ENCODE data around the gene AFF1.
"Not testable (repeated sequence)": the region's sequence is repeated elsewhere in the genome, so short reads cannot be mapped to it uniquely, and the experiment has no call there.

The AFF1 gene

GRCh38 chr4:86974551-86974994 is 39.8 kb downstream of the AFF1 start:
- no peak for DNase-seq (ENCODE audit: insufficient read length, low spot score)
- no peak for FAIRE-seq

- no peak for FAIRE-seq
These were observed 41.1 kb downstream of the AFF1 start for GRCh38 chr4:86975927-86976326.

GRCh38 chr4:86976801-86977485 is 42.1 kb downstream of the AFF1 start:
- peak; percentile 14 for FAIRE-seq
- DNase-seq (ENCODE audit: insufficient read length, low spot score): no peak

More at GRCh38 chr4:86975927-86976326, 41.1 kb downstream of the AFF1 start:
- no peak for DNase-seq (ENCODE audit: insufficient read length, low spot score)

GRCh38 chr4:86977621-86978184 is 42.9 kb downstream of the AFF1 start:
- DNase-seq (ENCODE audit: insufficient read length, low spot score) (no peak), FAIRE-seq (peak; percentile 89)

- peak; percentile 72 for FAIRE-seq
These were observed 43.9 kb downstream of the AFF1 start for GRCh38 chr4:86978709-86979108.

GRCh38 chr4:86980230-86980629 is 45.4 kb downstream of the AFF1 start:
- DNase-seq (ENCODE audit: insufficient read length, low spot score) (no peak), FAIRE-seq (no peak)

More at GRCh38 chr4:86978709-86979108, 43.9 kb downstream of the AFF1 start:
- DNase-seq (ENCODE audit: insufficient read length, low spot score): no peak

- FAIRE-seq (peak; percentile 87), DNase-seq (ENCODE audit: insufficient read length, low spot score) (no peak)
These were observed 47.0 kb downstream of the AFF1 start for GRCh38 chr4:86981789-86982188.

- not testable (repeated sequence) for FAIRE-seq; DNase-seq (ENCODE audit: insufficient read length, low spot score)
These were observed 51.0 kb downstream of the AFF1 start for GRCh38 chr4:86985852-86986251.

- not testable (repeated sequence) for FAIRE-seq; DNase-seq (ENCODE audit: insufficient read length, low spot score)
These were observed 54.8 kb downstream of the AFF1 start for GRCh38 chr4:86989658-86990057.

GRCh38 chr4:86990510-86990909 is 55.7 kb downstream of the AFF1 start:
- DNase-seq (ENCODE audit: insufficient read length, low spot score) (no peak), FAIRE-seq (no peak)

GRCh38 chr4:86991994-86992393 is 57.2 kb downstream of the AFF1 start:
- DNase-seq (ENCODE audit: insufficient read length, low spot score) (no peak), FAIRE-seq (no peak)

GRCh38 chr4:86993909-86994681 is 59.3 kb downstream of the AFF1 start:
- DNase-seq (ENCODE audit: insufficient read length, low spot score): no peak
- no peak for FAIRE-seq

- DNase-seq (ENCODE audit: insufficient read length, low spot score) (no peak), FAIRE-seq (no peak)
These were observed 59.9 kb downstream of the AFF1 start for GRCh38 chr4:86994686-86995085.

- FAIRE-seq: not testable (repeated sequence)
These were observed 61.7 kb downstream of the AFF1 start for GRCh38 chr4:86996510-86996909.

GRCh38 chr4:86999136-86999643 is 64.4 kb downstream of the AFF1 start:
- FAIRE-seq (no peak), DNase-seq (ENCODE audit: insufficient read length, low spot score) (no peak)

More at GRCh38 chr4:86996510-86996909, 61.7 kb downstream of the AFF1 start:
- not testable (repeated sequence) for DNase-seq (ENCODE audit: insufficient read length, low spot score)

GRCh38 chr4:87002682-87003043 is 67.9 kb downstream of the AFF1 start:
- FAIRE-seq: no peak
- DNase-seq (ENCODE audit: insufficient read length, low spot score): no peak

GRCh38 chr4:87003266-87003665 is 68.5 kb downstream of the AFF1 start:
- DNase-seq (ENCODE audit: insufficient read length, low spot score): no peak
- FAIRE-seq: no peak

GRCh38 chr4:87005369-87005689 is 70.5 kb downstream of the AFF1 start:
- no peak for FAIRE-seq
- DNase-seq (ENCODE audit: insufficient read length, low spot score): no peak

GRCh38 chr4:87005690-87006425 is 71.0 kb downstream of the AFF1 start:
- DNase-seq (ENCODE audit: insufficient read length, low spot score) (no peak), FAIRE-seq (peak; percentile 82)

GRCh38 chr4:87006426-87006675 is 71.5 kb downstream of the AFF1 start:
- peak; percentile 23 for DNase-seq (ENCODE audit: insufficient read length, low spot score)
- FAIRE-seq: no peak

Measured in GM19239 (cell line).